ENCODE data around the gene CLNS1A.

DNA sequence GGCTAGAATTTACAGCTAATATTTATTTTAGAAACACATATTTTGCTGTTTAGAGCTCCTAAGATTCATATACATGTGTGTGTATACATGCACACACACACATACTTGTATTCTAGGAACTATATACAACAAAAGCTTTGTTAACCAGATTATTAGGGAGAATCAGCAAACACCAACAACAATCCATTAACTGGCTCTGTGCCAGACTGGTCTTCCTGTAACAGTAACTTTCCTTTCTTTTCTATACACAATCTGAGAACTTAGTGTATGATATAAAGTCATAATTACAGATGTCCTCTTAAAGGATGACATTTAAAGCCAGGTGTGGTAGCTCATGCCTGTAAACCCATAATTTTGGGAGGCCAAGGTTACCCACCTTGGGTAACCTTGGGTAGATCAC lies 49.5 kb upstream of the CLNS1A start:
- TF ChIP-seq EZH2 (IDR thresholded peaks at IDR 0.05; ENCODE audit: low read length, unreplicated experiment) = no peak
- TF ChIP-seq CTCF (conservative IDR thresholded peaks at IDR 0.05; ENCODE audit: low read depth, low read length) = no peak
- TF ChIP-seq EZH2phosphoT487 (IDR thresholded peaks at IDR 0.05; ENCODE audit: borderline replicate concordance, low read length) = no peak

Measured in PC-3 (cell line).